HS-27A (cell line): ENCODE results near the gene HBA2.
"Not testable (repeated sequence)": the region's sequence is repeated elsewhere in the genome, so short reads cannot be mapped to it uniquely, and the experiment has no call there.

ENCODE experiments used
- DNase-seq: peaks from one replicate; pipeline ENCODE4 v3.0.0-alpha.2; 2012; ENCODE audit warnings: low read depth, missing footprints

The HBA2 gene

GRCh38 chr16:175011-175949, 2.6 kb downstream of the HBA2 start:
- no peak for DNase-seq

- not testable (repeated sequence) for DNase-seq
These were observed 3.3 kb downstream of the HBA2 start for GRCh38 chr16:176006-176405.

DNA sequence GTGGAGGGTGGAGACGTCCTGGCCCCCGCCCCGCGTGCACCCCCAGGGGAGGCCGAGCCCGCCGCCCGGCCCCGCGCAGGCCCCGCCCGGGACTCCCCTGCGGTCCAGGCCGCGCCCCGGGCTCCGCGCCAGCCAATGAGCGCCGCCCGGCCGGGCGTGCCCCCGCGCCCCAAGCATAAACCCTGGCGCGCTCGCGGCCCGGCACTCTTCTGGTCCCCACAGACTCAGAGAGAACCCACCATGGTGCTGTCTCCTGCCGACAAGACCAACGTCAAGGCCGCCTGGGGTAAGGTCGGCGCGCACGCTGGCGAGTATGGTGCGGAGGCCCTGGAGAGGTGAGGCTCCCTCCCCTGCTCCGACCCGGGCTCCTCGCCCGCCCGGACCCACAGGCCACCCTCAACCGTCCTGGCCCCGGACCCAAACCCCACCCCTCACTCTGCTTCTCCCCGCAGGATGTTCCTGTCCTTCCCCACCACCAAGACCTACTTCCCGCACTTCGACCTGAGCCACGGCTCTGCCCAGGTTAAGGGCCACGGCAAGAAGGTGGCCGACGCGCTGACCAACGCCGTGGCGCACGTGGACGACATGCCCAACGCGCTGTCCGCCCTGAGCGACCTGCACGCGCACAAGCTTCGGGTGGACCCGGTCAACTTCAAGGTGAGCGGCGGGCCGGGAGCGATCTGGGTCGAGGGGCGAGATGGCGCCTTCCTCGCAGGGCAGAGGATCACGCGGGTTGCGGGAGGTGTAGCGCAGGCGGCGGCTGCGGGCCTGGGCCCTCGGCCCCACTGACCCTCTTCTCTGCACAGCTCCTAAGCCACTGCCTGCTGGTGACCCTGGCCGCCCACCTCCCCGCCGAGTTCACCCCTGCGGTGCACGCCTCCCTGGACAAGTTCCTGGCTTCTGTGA, 4.1 kb downstream of the HBA2 start, which contains the start of gene HBA1:
Gene HBA1 (plus strand): TSS at position 204 of the 906 bp plus-strand sequence. CDS start 37 bp downstream, at position 241.
- DNase-seq = not testable (repeated sequence)

- no peak for DNase-seq
These were observed 4.7 kb downstream of the HBA2 start for GRCh38 chr16:177394-177822.

DNA sequence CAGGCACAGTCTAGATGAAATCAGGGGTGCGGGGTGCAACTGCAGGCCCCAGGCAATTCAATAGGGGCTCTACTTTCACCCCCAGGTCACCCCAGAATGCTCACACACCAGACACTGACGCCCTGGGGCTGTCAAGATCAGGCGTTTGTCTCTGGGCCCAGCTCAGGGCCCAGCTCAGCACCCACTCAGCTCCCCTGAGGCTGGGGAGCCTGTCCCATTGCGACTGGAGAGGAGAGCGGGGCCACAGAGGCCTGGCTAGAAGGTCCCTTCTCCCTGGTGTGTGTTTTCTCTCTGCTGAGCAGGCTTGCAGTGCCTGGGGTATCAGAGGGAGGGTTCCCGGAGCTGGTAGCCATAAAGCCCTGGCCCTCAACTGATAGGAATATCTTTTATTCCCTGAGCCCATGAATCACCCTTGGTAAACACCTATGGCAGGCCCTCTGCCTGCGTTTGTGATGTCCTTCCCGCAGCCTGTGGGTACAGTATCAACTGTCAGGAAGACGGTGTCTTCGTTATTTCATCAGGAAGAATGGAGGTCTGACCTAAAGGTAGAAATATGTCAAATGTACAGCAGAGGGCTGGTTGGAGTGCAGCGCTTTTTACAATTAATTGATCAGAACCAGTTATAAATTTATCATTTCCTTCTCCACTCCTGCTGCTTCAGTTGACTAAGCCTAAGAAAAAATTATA, 5.4 kb downstream of the HBA2 start:
- DNase-seq = no peak

DNA sequence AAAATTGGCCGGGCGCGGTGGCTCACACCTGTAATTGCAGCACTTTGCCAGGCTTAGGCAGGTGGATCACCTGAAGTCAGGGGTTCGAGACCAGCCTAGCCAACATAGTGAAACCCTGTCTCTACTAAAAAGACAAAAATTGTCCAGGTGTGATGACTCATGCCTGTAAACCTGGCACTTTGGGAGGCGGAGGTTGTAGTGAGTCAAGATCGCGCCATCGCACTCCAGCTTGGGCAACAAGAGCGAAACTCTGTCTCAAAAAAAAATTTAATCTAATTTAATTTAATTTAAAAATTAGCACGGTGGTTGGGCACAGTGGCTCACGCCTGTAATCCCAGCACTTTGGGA, 6.0 kb downstream of the HBA2 start:
- DNase-seq = no peak

DNA sequence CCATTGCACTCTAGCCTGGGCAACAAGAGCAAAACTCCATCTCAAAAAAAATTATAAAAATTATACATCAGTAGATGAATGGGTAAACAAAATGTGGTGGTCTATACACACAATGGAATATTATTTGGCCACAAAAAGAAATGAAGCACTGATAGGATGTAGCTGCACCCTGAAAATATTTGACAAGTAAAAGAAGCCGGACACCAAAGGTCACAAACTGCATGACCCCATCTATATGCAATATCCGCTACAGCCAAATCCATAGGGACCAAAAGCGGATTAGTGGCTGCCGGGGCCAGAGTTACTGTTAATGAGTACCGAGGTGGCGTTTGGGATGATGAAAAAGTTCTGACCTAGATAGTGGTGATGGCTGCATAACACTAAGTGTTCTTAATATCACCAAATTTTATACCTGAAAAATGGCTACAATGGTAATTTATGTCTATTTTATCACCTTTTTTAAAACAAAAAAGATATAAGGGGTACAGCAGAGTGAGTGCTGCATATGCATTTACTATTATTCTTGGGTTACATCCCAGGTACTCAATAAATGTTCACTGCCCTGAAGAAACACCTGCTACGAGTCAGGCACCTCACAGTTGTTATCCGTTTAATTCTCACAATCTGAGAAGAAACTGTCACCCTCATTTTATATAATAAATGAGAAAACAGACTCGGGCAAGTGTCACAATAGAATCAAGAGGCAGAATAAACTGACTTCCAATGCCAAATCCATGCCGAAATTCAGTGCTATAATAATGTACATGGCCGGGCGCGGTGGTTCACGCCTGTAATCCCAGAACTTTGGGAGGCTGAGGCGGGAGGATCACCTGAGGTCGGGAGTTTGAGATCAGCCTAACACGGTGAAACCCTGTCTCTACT, 6.8 kb downstream of the HBA2 start:
- DNase-seq = no peak

DNA sequence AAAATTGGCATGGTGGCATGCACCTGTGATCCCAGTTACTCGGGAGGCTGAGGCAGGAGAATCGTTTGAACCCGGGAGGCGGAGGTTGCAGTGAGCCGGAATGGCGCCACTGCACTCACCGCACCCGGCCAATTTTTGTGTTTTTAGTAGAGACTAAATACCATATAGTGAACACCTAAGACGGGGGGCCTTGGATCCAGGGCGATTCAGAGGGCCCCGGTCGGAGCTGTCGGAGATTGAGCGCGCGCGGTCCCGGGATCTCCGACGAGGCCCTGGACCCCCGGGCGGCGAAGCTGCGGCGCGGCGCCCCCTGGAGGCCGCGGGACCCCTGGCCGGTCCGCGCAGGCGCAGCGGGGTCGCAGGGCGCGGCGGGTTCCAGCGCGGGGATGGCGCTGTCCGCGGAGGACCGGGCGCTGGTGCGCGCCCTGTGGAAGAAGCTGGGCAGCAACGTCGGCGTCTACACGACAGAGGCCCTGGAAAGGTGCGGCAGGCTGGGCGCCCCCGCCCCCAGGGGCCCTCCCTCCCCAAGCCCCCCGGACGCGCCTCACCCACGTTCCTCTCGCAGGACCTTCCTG, 7.5 kb downstream of the HBA2 start, which contains the start of gene HBQ1:
Gene HBQ1 (plus strand): TSS at position 359 of the 575 bp plus-strand sequence. CDS start 28 bp downstream, at position 387.
- DNase-seq = no peak

- no peak for DNase-seq
These were observed 8.2 kb downstream of the HBA2 start for GRCh38 chr16:180681-181564.

DNA sequence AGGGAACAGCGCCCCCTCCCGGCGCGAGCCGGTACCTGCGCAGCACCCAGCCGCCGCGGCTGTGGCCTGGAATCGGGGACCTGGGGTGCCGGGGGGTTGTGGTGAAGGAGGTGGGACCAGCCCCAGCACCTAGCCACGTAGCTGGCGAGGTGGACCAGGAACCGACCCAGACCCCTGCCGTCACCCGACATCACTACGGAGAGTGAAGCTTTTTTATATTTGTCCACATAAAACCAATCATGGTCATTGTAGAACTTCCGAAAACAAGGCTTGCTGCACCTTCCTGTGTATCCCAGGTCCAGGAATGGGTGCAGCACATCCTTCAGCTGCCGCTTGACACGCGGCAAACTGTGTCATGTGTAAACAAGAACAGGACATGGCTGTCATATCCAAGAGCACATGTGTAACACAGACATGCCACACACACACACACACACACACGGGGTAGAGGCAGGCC, 8.9 kb downstream of the HBA2 start:
- DNase-seq = no peak

DNA sequence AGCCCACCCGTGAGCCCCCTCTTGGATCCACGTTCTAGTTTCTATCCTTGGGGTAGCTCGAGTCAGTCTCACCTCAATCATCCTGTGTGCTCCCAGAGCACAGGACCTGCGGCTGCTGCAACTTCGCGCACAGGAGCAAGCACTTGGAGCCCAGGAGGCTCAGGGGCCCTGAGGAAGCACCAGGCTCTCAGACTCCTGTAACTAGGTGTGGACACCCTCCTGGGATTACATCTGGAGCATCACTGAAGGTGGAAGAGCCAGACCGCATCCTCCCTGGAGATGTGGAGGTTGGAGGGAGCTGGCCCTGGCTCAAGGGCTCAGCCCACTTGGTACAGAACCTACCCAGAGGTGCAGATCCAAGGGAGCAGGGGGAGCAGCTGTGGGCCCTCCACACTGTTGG, 10.3 kb downstream of the HBA2 start:
- no peak for DNase-seq

DNA sequence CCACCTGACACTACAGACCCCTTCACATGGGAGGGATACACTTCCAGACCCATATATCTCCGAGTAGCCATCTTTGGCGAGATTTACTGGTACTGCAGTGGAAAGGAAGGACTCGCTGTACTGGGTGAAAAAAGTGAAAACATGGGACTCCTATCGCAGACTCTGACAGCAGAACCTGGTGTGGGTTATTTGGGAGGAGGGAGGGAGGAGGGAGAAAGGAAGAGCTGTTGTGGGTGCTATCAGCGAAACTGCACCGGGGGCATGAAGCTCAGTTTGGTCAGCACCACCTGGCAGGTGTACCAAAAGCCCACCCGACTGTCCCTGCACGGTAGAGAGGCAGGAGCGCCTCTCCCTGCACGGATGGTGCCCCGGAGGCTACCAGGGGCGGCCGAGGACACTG, 12.5 kb downstream of the HBA2 start:
- DNase-seq = no peak

DNA sequence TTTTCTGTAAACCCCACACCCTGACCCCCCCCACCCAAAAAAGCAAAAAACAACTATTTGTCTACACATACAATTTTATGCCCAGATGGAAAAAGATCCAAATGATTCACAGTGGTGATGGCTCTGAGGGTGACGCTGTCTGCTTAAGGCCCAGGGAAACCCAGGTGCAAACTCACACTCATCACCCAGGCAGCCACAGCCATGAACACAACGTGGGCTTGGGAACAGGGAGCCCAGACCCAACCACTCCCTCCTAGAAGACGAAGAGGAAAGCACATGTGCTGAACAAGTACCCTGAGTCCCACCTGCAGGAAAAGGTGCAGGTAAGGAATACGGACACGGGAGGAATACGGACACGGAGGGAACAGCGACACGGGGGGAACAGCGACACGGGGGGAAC, 13.0 kb downstream of the HBA2 start:
- no peak for DNase-seq

GRCh38 chr16:187330-187729, 14.7 kb downstream of the HBA2 start:
- DNase-seq = no peak

GRCh38 chr16:188674-189073, 16.0 kb downstream of the HBA2 start:
- DNase-seq = no peak

DNA sequence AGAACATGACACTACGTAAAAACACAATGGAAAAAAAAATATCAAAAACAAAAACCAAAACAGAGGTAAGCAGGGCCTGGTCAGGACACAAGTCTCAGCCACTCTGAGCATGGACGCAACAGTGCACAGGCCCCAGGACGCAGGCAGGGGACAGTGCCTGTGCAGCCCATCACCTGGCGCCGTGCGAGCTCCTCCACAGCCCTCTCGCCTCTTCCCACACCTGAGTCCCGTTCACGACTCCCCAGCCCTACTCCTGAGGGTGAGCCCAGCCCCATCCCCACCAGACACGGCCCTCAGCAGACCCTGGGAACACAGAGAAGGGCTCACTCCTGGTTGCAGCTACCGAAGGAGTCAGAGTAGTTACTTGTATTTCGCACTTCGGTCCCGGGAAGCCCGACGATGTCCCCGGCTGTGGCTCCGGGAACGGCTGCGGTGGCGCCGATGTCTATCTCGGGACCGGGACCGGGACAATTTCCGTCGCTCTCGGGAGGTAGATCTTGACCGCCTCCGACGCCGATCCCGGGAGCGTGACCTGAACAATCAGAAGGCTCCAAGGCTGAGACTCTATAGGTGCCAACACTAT, 17.0 kb downstream of the HBA2 start:
- no peak for DNase-seq

- no peak for DNase-seq
These were observed 19.2 kb downstream of the HBA2 start for GRCh38 chr16:191831-192230.

GRCh38 chr16:192686-193085, 20.0 kb downstream of the HBA2 start:
- no peak for DNase-seq

DNA sequence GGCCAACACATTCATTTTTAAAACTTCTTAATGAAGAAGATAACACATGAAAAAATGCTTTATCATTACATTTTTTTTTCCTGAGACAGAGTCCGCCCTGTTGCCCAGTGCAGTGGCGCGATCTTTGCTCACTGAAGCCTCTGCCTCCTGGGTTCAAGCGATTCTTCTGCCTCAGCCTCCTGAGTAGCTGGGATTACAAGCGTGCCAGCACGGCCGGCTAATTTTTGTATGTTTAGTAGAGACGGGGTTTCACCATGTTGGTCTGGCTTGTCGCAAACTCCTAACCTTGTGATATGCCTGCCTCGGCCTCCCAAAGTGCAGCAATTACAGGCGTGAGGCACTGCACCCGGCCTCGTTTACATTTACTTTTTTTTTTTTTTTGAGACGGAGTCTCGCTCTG, 20.8 kb downstream of the HBA2 start:
- no peak for DNase-seq
